NCI-H2029 (cell line): ENCODE results near the gene CCDC167.
A peak's percentile ranks its signal among the peaks of the same experiment; 100 is the strongest.
"Not testable (repeated sequence)": the region's sequence is repeated elsewhere in the genome, so short reads cannot be mapped to it uniquely, and the experiment has no call there.

Source experiments
- DNase-seq: peaks from one replicate; lab custom pipeline; 2025; lab: John Stamatoyannopoulos, UW

The CCDC167 gene

DNA sequence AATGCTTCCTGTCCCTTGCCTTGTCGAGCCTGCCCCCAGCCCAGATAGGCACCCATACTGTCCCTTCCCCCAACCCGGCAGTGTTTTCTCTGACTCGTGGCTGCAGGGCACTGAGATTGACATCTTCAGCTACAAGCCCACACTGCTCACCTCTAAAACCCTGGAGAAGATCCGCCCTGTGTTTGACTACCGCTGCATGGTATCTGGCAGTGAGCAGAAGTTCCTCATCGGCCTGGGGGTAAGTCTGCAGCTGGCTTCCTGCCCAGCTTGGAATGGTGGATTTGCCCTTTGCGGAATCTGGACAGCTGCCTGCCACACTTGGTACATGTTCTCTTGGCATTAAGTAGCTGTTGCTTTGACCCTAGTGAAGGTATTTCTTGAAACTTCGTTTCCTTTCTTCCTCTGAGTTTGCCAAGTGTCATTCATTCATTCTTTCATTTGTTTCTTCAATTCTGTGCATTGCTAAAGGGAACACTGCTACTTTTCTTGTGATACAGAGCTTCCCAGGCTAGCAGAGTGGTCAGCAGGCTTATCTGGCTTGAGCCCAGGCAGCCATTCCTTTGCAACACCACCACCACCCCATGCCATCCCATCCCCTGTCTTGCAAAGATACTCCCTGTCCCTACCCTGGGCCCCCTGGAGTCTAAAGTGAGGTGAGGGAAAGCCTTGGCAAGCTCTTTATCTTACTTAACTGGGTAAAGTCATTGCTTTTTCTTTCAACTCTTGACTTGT lies 26.2 kb downstream of the CCDC167 start:
- DNase-seq, result peak; percentile 25

DNA sequence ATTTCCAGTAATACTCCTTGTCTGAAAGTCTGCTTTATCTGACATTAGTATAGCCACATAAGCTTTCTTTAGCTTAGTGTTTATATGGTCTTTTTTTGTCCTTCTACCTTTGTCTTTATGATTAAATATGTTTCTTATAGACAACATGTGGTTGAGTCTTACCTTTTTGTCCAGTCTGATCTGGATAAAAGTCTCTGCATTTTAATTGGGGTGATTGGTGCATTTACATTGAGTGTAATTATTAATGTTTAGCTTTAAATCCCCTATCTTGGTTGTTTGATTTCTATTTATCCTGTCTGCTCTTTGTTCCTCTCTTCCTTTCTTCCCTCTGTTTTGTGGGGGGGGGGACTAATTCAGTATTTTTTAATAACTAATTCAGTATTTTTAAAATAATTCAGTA lies 32.0 kb downstream of the CCDC167 start:
- no peak for DNase-seq

DNA sequence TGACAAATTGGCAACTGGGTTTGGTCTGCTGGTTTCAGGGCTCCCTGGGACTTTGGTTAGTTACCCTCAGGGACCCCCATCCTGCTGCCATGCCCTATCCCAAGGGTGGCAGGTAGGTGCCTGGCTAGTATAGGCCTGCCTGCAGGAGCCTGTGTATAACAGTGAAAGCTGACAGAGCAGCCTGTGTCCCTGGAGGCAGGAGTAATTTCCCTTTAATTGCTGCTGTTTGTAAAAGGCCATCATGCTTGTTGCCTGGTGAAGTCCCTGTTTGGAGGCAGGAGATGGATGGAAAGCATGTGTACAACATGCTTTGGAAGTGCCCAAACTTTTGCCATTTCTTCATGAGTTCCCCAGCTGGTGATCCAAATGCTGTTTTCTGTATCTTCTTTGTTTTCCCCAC lies 36.6 kb downstream of the CCDC167 start:
- DNase-seq, result no peak

DNA sequence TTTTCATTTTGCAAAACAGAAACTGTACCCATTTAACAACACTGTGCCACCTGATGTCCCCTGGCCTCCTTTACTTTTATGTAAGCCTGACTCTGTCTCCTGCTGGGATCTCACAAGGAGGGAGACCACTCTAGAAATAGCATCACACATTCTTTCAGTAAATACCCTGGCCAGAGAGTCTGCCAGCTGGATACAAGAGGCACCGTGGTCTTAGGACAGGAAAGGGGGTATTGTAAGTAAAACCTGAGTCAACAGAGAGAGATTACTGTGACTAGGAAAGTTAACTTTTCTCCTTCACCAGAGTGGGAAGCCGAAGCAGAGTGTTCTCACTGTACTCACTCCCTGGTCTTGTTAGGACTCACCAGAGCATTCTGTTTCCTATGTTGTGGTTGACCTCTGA lies 38.9 kb downstream of the CCDC167 start:
- no peak for DNase-seq

DNA sequence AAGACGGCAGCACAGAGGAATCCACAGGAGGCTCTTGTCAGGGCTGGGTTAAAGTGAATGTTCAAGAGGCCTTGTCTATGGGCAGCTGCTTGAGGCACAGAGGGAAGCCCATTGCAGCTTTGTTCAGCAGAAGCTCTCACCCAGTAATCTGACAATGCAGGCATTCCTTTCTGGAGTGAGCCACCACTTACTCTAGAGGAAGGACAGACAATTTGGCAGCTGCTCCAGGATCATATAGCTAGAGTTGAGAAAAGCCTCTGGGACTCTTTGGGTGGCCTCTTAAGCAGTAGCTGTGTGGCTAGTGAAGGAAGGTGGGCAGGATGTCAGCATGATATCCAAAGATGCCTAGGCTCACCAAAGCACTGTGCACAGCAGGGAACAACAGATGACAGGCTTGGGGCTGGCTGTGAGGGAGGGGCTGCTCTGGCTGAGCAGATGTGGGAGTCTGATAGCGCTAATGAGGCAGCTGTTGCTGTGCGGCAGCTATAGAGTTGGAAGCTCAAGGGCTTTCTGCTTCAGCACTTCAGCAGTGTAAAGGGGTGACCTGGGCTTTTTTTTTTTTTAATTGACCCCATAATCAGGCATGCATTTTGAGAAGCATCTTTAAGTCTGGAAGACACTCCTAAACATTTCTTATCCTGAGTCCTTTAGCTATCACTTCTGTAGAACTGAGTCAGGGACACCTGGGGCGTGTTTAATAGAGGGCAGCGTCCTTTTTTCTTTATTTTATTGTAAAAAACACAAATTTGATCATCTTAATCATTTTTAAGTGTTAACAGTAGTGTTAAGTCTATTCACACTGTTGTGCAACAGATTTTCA lies 39.5 kb downstream of the CCDC167 start:
- DNase-seq, result no peak

DNA sequence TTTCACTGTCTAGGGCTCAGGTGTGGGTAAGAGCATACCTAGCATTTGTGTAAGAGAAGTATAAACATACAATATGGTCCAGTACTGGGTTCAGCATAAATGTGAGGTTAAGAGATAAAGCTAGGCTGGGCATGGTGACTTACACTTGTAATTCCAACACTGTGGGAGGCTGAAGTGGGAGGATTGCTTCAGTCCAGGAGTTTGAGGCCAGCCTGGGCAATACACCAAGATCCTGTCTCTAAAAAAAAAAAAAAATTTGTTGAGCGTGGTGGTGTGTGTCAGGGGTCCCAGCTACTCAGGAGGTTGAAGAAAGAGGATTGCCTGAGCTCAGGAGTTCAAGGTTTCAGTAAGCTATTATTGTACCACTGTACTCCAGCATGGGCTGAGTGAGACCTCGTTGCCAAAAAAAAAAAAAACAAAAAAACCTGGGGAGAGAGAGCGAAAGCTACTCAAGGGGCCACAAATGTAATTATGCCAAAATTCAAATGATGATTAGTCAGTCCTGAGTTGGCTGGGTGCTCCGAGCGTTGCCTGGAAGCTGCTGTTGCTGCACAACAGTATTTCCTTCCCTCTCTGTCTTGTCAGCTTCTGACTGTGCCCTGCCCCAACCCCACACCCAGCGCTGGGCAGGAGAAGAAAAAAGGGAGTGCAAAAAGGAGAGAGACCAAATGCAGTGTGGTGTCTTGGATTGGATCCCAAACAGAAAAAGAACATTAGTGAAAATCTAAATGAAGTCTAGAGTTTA lies 42.7 kb downstream of the CCDC167 start:
- DNase-seq, result no peak

DNA sequence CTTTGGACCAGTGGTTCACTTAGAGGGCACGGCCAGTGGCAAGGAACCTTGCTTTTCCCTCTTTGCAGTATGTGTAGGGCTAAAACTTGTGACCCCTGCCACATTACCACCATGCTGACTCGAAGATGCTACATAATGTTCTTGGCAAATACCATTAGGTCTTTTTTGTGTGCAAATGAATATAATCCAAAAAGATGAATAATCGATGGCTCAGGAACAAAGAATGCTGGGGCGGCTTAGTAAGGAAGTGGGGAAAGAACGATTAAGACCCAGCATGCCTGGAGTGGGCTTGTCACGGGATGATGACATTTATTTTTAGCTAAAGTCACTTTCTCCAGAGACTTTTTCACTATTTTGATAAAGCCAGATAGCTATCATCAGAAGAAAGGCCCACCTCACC lies 43.6 kb downstream of the CCDC167 start:
- DNase-seq, result no peak

DNA sequence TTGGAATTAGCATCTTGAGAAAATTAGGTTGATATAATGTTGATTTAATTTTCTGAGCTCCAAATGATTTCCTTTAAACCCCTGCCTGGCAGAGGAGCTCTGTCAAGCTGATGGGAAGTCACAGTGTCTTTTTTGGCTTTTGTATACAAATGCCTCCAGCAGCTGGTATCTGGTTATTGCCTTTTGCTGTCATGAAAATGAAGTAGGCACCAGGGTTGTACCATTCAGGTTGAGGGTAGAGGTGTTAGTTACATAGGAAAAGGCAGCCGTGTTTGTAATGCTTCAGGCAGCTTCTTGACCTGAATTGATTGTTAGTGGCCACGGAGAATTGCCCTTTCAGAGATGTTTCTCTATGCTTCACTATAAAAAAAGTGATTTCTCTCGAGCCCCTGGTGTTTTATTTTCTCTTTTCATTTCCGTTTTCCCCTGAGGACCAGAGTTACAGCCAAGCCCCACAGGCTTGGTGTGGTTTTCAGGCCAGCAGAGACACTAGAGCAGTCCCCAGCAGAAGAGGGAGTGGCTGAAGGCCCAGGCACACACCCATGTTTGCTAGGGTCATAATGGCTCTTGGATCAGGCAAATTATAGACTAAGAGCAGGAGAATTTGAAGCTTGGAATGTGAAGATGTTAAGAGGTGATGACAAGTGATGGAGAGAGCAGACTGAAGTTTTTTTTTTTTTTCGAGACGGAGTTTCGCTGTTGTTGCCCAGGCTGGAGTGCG lies 45.1 kb downstream of the CCDC167 start:
- DNase-seq, result no peak

DNA sequence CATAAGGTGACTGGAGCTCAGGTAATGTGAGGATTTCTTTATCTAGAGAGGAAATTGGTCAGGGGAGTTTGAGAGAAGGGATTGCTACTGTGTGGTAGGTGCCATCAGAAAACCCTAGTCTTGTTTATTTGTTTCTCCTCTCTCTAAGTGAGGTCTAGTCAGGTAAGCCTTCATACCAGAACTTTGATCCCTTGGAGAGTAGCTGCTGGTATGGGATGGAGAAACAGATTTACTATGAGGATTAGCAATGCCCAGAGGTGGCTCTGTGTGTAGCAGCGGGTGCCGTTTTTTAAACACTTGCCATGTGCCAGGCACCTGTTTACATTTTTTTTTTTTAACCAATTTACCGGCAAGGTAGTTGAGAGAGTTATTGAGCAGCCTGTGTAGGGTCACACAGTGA lies 47.2 kb downstream of the CCDC167 start:
- no peak for DNase-seq

DNA sequence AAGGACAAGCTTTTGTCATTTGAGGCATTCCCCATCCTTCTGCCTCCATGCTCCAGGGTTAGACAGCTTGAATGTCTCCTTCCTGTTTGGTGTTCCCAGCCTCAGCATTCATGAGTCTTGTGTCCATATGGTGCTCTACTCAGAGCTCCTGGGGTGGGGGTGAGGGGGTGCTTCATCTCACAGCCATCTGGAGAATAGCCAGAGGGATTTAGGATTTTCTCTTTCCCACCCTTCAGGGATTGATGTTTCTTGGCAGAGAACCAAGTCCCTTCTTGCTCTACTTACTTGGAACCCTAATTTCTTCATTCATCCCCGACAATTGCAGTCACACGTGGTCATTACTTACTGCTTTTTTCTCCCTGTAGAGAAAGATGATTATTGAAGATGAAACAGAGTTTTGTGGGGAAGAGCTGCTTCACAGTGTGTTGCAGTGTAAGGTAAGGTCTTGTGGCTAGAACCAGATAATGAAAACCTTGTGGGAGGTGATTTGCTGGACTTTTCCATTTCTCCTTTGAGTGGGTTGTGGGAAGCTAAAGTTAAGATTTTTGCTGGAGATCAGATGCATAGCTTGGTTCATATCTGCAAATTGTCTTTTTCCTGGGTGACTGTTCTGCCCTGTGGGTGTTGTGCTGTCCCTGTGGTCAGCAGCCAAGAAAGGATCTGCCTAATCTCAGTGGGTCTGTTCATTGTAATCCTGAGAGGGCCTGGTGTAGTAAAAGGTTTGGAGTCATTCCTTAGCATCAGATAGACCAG lies 48.1 kb downstream of the CCDC167 start:
- no peak for DNase-seq

DNA sequence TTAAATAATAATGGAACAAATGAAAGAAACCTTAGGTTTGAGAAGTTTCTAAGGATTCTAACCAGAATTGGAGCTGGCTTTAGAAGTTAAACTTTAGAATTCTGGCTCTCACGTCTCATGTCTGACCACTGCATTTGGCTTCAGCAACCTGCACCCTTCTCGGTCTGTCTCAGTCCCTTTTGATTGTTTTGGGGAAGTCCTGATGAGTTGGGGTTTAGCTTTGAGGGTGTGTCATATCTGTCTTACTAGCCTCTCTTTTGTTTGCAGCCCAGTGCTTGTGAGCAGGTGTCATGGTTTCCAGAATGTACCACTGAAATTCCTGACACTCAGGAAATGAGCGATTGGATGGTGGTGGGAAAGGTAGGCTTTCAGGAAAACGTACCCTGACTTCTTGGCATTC lies 49.7 kb downstream of the CCDC167 start:
- no peak for DNase-seq

DNA sequence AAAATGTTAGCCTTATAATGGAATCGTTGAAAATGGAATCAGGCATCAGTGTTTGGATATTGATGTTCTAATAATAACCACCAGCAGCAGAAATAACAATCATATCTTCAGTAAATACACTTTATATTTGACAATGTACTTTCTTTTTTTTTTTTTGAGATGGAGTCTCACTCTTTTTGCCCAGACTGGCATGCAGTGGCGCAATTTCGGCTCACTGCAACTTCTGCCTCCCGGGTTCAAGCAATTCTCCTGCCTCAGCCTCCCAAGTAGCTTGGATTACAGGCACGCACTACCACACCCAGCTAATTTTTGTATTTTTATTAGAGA lies 56.5 kb downstream of the CCDC167 start:
- not testable (repeated sequence) for DNase-seq

DNA sequence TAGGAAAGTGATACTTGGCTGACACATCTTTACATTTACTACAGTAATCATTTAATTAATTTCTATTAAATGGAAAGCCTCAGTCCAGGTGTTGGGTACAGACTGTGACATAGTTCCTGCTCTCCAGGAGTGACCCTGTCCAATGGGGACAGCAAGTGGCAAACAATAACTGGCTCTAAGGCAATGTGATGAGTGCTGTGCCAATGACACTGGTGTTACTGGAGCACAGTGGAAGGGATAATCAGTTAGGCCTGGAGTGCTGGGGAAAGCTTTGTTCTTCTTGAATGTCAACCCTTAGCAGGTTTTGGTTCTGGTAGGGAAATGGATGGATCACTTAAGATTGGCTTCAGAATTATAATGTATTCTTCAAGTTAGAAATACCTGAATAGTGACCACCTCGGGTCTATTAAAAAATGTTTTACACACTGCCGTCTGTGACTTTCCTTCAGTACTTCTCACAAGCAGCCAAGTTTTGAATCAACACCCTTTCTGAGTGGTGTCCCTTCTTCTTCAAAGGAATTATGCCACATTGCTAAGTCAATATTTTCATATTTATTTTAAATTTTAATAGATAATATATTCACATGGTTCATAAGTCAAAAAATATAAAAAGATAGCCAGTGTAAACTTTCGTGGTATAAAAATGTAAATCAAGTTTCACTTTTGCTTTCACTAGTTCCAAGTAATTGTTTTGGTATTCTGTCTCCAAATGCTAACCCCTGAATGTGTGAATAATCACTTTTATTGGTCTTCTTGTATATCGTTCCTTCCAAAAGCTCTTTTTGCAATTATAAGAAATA lies 57.1 kb downstream of the CCDC167 start:
- no peak for DNase-seq

DNA sequence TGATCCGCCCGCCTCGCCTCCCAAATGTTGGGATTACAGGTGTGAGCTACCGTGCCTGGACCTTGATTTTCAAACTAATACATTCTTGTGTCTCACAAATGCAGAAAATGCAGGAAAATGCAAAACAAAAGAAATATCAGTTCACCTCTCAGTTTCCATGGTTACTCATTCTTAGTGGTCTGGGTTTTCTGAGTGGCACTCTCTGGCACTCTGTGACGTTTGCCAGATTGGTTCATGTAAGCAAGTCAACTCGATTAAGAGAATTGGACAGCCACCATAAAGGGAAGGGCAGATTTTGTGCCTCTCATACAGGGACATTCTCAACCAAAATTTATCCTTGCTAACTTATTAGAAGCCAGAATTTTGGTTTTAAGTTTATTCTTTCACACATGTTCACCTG lies 58.0 kb downstream of the CCDC167 start:
- no peak for DNase-seq

DNA sequence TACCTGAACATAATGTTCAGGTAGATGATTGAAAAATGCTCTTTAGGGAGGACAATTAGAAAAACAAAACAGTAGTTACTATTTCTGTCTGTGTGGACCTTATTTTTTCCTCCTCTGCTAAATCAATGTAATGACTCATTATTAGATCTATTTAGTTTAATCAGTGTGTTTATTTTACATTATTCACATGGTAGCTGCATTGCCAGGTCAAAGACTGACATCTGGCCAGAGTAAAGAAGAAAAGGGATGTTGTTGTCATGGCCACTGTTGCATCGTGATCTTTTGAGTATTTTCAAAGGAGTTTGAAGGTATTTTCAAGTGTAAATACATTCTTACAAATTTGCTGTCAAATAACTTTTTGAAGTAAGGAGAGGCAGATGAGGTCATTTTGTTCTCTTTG lies 60.8 kb downstream of the CCDC167 start:
- no peak for DNase-seq

DNA sequence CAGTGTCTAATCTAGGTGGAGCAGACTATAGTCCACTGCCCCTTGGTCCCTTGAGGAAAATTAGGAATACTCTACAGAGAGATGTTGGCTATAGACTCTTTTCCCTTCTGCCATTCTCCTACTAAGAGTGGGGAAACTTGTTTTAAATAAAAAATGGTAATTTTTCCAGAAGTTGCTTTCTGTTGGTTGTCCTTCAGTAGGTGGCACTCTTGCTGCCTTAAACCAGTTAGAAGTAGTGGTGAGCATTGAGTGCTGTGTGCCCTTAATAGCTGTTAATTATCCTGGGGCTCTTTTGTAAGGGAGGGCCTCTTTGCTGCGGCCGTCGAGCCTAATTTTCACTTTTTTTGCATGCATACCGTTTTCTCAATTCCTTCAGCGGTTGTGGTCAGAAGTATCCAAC lies 63.9 kb downstream of the CCDC167 start:
- DNase-seq, result no peak

DNA sequence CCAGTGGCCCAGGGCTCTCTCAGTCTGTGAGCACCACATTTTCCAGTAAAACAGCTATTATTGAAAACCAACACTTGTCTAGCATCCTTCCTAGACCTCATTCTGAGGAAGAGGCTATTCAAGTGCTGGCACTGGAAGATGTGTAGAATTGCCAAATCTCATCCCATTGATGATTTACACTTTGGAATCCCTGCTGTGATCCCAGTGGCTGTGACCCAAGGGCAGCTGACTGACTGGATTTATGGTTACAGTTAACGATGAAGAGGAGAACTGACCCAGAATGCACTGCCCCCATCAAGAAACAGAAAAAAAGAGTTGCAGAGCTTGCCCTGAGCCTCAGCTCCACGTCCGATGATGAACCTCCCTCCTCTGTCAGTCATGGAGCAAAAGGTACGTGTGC lies 64.3 kb downstream of the CCDC167 start:
- no peak for DNase-seq

DNA sequence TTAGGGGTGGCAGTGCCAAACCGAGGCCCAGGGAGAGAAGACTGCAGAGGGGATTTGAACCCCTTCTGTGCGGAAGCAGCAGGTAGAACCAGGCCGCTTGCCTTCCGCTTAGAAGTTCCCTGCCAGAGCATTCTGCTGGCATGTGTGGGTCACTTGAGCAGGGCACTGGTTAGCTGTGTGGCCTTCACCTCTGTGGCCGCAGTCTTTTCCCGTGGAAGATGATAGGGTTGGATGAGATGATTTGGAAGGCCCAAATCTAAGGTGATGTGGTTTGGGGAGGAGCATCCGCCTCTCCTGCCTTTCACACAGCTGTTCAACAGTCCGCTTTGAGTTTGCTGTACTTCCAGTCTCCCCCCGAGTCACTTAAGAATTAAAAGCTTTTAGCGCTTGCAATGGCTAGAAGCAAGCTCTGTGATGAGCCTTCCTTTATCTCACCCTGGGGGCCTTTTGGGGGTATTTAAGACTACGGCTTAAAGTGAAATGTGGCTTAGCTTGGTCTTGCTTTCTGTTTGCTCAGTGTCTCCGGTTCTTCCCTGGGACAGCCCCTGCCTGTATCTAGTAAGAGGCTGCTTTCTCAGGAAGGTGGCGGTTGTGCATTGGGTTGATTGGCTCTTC lies 65.9 kb downstream of the CCDC167 start:
- no peak for DNase-seq
